GM12878 (cell line): ENCODE measurements around the gene DPP6. TPM values are rescaled to one million over a fixed set of nuclear protein-coding genes. Genes with fewer than 3 reads are reported as not detected.
A peak's percentile ranks its signal among the peaks of the same experiment; 100 is the strongest.

Experiments
- BACH1 ChIP-seq: fragments of 450-650 bp; IDR thresholded peaks from 2 replicates; pipeline ENCODE4 v1.6.1; 2017; ENCODE audit warnings: mild to moderate bottlenecking, borderline replicate concordance
- CTCF ChIP-seq, 3 experiments: IDR thresholded peaks in 2 of 3; conservative IDR thresholded peaks in 1 of 3; 2 replicates each; pipeline ENCODE4 v1.5.1; 2011; ENCODE audit warnings: low read depth in 3 of 3, low read length in 3 of 3, mild to moderate bottlenecking in 3 of 3, control low read depth in 2 of 3, moderate library complexity in 2 of 3, inconsistent platforms in 1 of 3, mixed read lengths in 1 of 3; ENCODE audit not compliant: control insufficient read depth in 2 of 3, insufficient read depth in 1 of 3; ENCODE audit errors: extremely low read depth in 1 of 3
- DPF2 ChIP-seq: fragments of 450-650 bp; IDR thresholded peaks from 2 replicates; pipeline ENCODE4 v1.6.1; 2017; ENCODE audit warnings: mild to moderate bottlenecking
- JUNB ChIP-seq: IDR thresholded peaks from 2 replicates; pipeline ENCODE4 v1.6.1; 2016; ENCODE audit warnings: antibody characterized with exemption, mild to moderate bottlenecking
- MXI1 ChIP-seq: fragments of 150-350 bp; IDR thresholded peaks from 2 replicates; pipeline ENCODE4 v1.6.1; 2011; ENCODE audit warnings: low read depth, mild to moderate bottlenecking, inconsistent platforms, low read length, improper control_type of control experiment
- PAX8 ChIP-seq: fragments of 450-650 bp; IDR thresholded peaks from 2 replicates; pipeline ENCODE4 v1.6.1; 2017; ENCODE audit warnings: mild to moderate bottlenecking, moderate library complexity
- REST ChIP-seq: IDR thresholded peaks from 2 replicates; pipeline ENCODE4 v1.6.1; 2012; ENCODE audit warnings: mild to moderate bottlenecking, low read depth, low read length
- RFX5 ChIP-seq: IDR thresholded peaks from 2 replicates; pipeline ENCODE4 v1.6.1; 2011; ENCODE audit warnings: low read depth, low read length, improper control_type of control experiment
- SKIL ChIP-seq: fragments of 450-650 bp; IDR thresholded peaks from 2 replicates; pipeline ENCODE4 v1.6.1; 2017; ENCODE audit warnings: mild to moderate bottlenecking, low read depth, inconsistent platforms; ENCODE audit not compliant: poor library complexity, severe bottlenecking
- SMAD5 ChIP-seq: IDR thresholded peaks from 2 replicates; pipeline ENCODE4 v1.6.1; 2016; ENCODE audit warnings: antibody characterized with exemption, low read depth
- SMC3 ChIP-seq: IDR thresholded peaks from 2 replicates; pipeline ENCODE4 v1.6.1; 2011; ENCODE audit warnings: low read length, improper control_type of control experiment, borderline replicate concordance
- STAT3 ChIP-seq: IDR thresholded peaks from 2 replicates; pipeline ENCODE4 v1.6.1; 2011; ENCODE audit warnings: low read depth, low read length, improper control_type of control experiment
- ZNF207 ChIP-seq: fragments of 450-650 bp; IDR thresholded peaks from 2 replicates; pipeline ENCODE4 v1.6.1; 2014; ENCODE audit warnings: antibody characterized with exemption, mild to moderate bottlenecking, borderline replicate concordance
- polyA plus RNA-seq, 11 experiments: library from polyadenylated mRNA; depleted of rRNA in 4 of 11; unstranded in 6 of 11; stranded (reverse) in 5 of 11; fragments of >200 nt; fragmentation: Nextera tagmentation in 4 of 11; fragmentation: Illumina TruSeq in 1 of 11; extraction: Ambion mirVana in 4 of 11; extraction: Trizol in 1 of 11; gene quantifications; 1 replicate in 1 of 11; 2 replicates in 10 of 11; pipeline versions ENCODE4 v1.2.1 to v1.2.3, GENCODE V29; 2011 to 2016; ENCODE audit warnings: inconsistent platforms in 2 of 11, missing spikeins in 2 of 11, low read depth in 1 of 11
- total RNA-seq, 4 experiments: library from RNA; depleted of rRNA in 3 of 4; stranded (reverse); fragments of >200 nt in 3 of 4; fragmentation: Illumina TruSeq in 1 of 4; extraction: Trizol in 1 of 4; gene quantifications; 2 replicates each; pipeline versions ENCODE4 v1.2.1 to v1.2.3, GENCODE V29; 2013 to 2021
- TF ChIP-seq, protein P1 (sequence below): IDR thresholded peaks from 2 replicates; pipeline ENCODE4 v1.6.1; 2012; ENCODE audit warnings: low read depth, low read length, improper control_type of control experiment
- TF ChIP-seq, protein P2 (sequence below): fragments of 450-650 bp; IDR thresholded peaks from 2 replicates; pipeline ENCODE4 v1.6.1; 2017; ENCODE audit warnings: mild to moderate bottlenecking, moderate library complexity
- TF ChIP-seq, protein P3 (sequence below): fragments of 450-650 bp; IDR thresholded peaks from 2 replicates; pipeline ENCODE4 v1.6.1; 2017; ENCODE audit warnings: low read depth, mild to moderate bottlenecking, moderate library complexity

The DPP6 gene
- total and polyA plus RNA-seq, 10 of the 15 experiments (the other 5 are each of a cell fraction or from before 2014, with no cell fraction given) = not detected

- no peak for TF ChIP-seq STAT3
- TF ChIP-seq, protein P1, sequence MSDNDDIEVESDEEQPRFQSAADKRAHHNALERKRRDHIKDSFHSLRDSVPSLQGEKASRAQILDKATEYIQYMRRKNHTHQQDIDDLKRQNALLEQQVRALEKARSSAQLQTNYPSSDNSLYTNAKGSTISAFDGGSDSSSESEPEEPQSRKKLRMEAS = no peak
- TF ChIP-seq, protein P2, sequence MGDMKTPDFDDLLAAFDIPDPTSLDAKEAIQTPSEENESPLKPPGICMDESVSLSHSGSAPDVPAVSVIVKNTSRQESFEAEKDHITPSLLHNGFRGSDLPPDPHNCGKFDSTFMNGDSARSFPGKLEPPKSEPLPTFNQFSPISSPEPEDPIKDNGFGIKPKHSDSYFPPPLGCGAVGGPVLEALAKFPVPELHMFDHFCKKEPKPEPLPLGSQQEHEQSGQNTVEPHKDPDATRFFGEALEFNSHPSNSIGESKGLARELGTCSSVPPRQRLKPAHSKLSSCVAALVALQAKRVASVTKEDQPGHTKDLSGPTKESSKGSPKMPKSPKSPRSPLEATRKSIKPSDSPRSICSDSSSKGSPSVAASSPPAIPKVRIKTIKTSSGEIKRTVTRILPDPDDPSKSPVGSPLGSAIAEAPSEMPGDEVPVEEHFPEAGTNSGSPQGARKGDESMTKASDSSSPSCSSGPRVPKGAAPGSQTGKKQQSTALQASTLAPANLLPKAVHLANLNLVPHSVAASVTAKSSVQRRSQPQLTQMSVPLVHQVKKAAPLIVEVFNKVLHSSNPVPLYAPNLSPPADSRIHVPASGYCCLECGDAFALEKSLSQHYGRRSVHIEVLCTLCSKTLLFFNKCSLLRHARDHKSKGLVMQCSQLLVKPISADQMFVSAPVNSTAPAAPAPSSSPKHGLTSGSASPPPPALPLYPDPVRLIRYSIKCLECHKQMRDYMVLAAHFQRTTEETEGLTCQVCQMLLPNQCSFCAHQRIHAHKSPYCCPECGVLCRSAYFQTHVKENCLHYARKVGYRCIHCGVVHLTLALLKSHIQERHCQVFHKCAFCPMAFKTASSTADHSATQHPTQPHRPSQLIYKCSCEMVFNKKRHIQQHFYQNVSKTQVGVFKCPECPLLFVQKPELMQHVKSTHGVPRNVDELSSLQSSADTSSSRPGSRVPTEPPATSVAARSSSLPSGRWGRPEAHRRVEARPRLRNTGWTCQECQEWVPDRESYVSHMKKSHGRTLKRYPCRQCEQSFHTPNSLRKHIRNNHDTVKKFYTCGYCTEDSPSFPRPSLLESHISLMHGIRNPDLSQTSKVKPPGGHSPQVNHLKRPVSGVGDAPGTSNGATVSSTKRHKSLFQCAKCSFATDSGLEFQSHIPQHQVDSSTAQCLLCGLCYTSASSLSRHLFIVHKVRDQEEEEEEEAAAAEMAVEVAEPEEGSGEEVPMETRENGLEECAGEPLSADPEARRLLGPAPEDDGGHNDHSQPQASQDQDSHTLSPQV = no peak
- TF ChIP-seq, protein P3, sequence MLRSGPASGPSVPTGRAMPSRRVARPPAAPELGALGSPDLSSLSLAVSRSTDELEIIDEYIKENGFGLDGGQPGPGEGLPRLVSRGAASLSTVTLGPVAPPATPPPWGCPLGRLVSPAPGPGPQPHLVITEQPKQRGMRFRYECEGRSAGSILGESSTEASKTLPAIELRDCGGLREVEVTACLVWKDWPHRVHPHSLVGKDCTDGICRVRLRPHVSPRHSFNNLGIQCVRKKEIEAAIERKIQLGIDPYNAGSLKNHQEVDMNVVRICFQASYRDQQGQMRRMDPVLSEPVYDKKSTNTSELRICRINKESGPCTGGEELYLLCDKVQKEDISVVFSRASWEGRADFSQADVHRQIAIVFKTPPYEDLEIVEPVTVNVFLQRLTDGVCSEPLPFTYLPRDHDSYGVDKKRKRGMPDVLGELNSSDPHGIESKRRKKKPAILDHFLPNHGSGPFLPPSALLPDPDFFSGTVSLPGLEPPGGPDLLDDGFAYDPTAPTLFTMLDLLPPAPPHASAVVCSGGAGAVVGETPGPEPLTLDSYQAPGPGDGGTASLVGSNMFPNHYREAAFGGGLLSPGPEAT = peak; percentile 68; the same call in 1 of the 2 replicates
- TF ChIP-seq SKIL = peak; percentile 51
- TF ChIP-seq BACH1 = peak; percentile 45; the same call in 1 of the 2 replicates
- TF ChIP-seq CTCF (IDR thresholded peaks at IDR 0.05 in 2 of 3, conservative IDR thresholded peaks at IDR 0.05 in 1 of 3; ENCODE audit: control insufficient read depth in 2 of 3, extremely low read depth in 1 of 3, insufficient read depth in 1 of 3, low read depth in 3 of 3, low read length in 3 of 3) = no peak
- TF ChIP-seq PAX8 = no peak
- no peak for TF ChIP-seq SMAD5
- TF ChIP-seq DPF2 = peak; percentile 92
- TF ChIP-seq MXI1 = no peak
- no peak for TF ChIP-seq RFX5
- TF ChIP-seq SMC3 = no peak
- no peak for TF ChIP-seq REST
- no peak for TF ChIP-seq ZNF207
- peak; percentile 66 for TF ChIP-seq JUNB
These were observed 785.4 kb downstream of the DPP6 start (continued) for GRCh38 chr7:154837622-154838021.
